Measurements from ENCODE around the gene TST. TPM values are rescaled to one million over a fixed set of nuclear protein-coding genes. Genes with fewer than 3 reads are reported as not detected.
A peak's percentile ranks its signal among the peaks of the same experiment; 100 is the strongest.

Gene TST
- total and polyA plus RNA-seq, 2 of the 8 experiments (the other 6 are each of a cell fraction or from before 2014, with no cell fraction given): 22.6 to 61.6 TPM

- no peak overlapping the region for H2BK15ac ChIP-seq (ENCODE audit: low read length)
- H4K8ac ChIP-seq (ENCODE audit: extremely low read depth, insufficient read depth, low read length): no peak overlapping the region
- no peak overlapping the region for H3K27ac ChIP-seq (ENCODE audit: low read depth, low read length)
- 0 out of 7 replicates have a peak, but pooled peaks cover 0 to 3% (median 0%) of the 10 kb centered on the region in 4 experiments for H3K4me1 ChIP-seq (replicated peaks in 1 of 4; ENCODE audit: control insufficient read depth in 3 of 4, insufficient read depth in 4 of 4, low read length in 3 of 4)
- H4K20me1 ChIP-seq (replicated peaks in 1 of 2; ENCODE audit: control insufficient read depth in 1 of 2, insufficient read depth in 2 of 2, low read length in 2 of 2): no peaks in the 10 kb centered on the region
- H3K9ac ChIP-seq (replicated peaks in 1 of 4; ENCODE audit: extremely low read depth in 1 of 4, low read depth in 3 of 4, low read length in 3 of 4): no peak overlapping the region
- H3K18ac ChIP-seq (ENCODE audit: extremely low read depth, low read length): no peak overlapping the region
- peaks cover 3% of the 10 kb centered on the region; the same call in 1 of the 2 replicates for H3K23me2 ChIP-seq (ENCODE audit: low read depth, low read length)
- H3K4me3 ChIP-seq (ENCODE audit: extremely low read depth in 1 of 4, insufficient read depth in 2 of 4, low read depth in 3 of 4, low read length in 4 of 4): no peak overlapping the region
- no peak overlapping the region for H2BK20ac ChIP-seq (ENCODE audit: low read length)
- peaks cover 0 to 6% of the 10 kb centered on the region in 2 experiments; a peak in 1 of 4 replicates for H3K9me3 ChIP-seq (ENCODE audit: insufficient read depth in 2 of 2, low read depth in 1 of 2, low read length in 1 of 2)
- H4K5ac ChIP-seq (ENCODE audit: insufficient read length, low read depth, low read length): no peak overlapping the region
- H3K56ac ChIP-seq (replicated peaks; ENCODE audit: insufficient read length, low read depth, low read length): no peak overlapping the region
- no peaks in the 10 kb centered on the region for H3K36me3 ChIP-seq (ENCODE audit: control insufficient read depth in 2 of 4, insufficient read depth in 4 of 4, low read length in 3 of 4)
- H2AK5ac ChIP-seq (ENCODE audit: low read depth, low read length): no peak overlapping the region
- DNase-seq (ENCODE audit: low read depth in 1 of 2, low spot score in 2 of 2) (no peak), FAIRE-seq (no peak)
- no peak overlapping the region for H2BK120ac ChIP-seq (replicated peaks; ENCODE audit: low read depth, low read length)
- H3K27me3 ChIP-seq (replicated peaks in 1 of 4; ENCODE audit: control insufficient read depth in 3 of 4, extremely low read depth in 1 of 4, insufficient read depth in 3 of 4, low read length in 3 of 4): no peaks in the 10 kb centered on the region
- no peak overlapping the region for H3K23ac ChIP-seq (ENCODE audit: insufficient read length)
- 41% methylated on average over 2 of the region's 2 CpGs; no CpG with 5 or more reads in 1 of the 2 experiments for WGBS, 2 experiments (ENCODE audit: extremely low coverage in 1 of 2, insufficient coverage in 1 of 2, insufficient read length in 1 of 2, insufficient replicate concordance in 2 of 2, low coverage in 1 of 2, low lambda C conversion rate in 2 of 2, missing lambda C conversion rate in 1 of 2)
- H3K14ac ChIP-seq (ENCODE audit: insufficient read length): no peak overlapping the region
- H3K79me2 ChIP-seq (ENCODE audit: control insufficient read depth in 1 of 2, insufficient read depth in 2 of 2, low read length in 2 of 2): no peaks in the 10 kb centered on the region
- H3K79me1 ChIP-seq (ENCODE audit: low read depth, low read length): no peaks in the 10 kb centered on the region
- H4K91ac ChIP-seq (replicated peaks; ENCODE audit: insufficient read length, low read length): no peak overlapping the region
- H3K4ac ChIP-seq (replicated peaks; ENCODE audit: insufficient read length, low read depth, low read length): no peak overlapping the region
- H2AFZ ChIP-seq (ENCODE audit: low read length): 0 out of 2 replicates have a peak overlapping the region, but pooled peaks have one; percentile 1
- CTCF ChIA-PET (ENCODE audit: partially characterized antibody): interaction anchor here (0.6 to 8.2 kb wide), 5 partner anchors 12 to 712 kb away, joined by 3 to 68 read pairs (median 3); no protein-coding TSS in a partner anchor
- no peak overlapping the region for H3K4me2 ChIP-seq (ENCODE audit: insufficient read depth in 1 of 2, low read depth in 2 of 2, low read length in 2 of 2)
- H2BK5ac ChIP-seq (ENCODE audit: low read depth, low read length): no peak overlapping the region
- H2BK12ac ChIP-seq (ENCODE audit: low read depth, low read length): 0 out of 2 replicates have a peak overlapping the region, but pooled peaks have one; percentile 55
- POLR2A ChIA-PET (ENCODE audit: partially characterized antibody): interaction anchor here (1.0 kb wide), 1 partner anchor 14 kb away, joined by 4 read pairs; no protein-coding TSS in a partner anchor
- TF ChIP-seq CBX8 (IDR thresholded peaks at IDR 0.05; ENCODE audit: borderline replicate concordance, low read depth, low read length) (no peak), BRCA1 (IDR thresholded peaks at IDR 0.05; ENCODE audit: low read depth, low read length) (no peak), RFX5 (IDR thresholded peaks at IDR 0.05; ENCODE audit: borderline replicate concordance, low read depth, low read length) (no peak), TAF7 (optimal IDR thresholded peaks at IDR 0.05; ENCODE audit: borderline replicate concordance, low read depth, low read length) (no peak), USF2 (IDR thresholded peaks at IDR 0.05; ENCODE audit: low read length) (no peak), EGR1 (IDR thresholded peaks at IDR 0.05; ENCODE audit: borderline replicate concordance, low read depth, low read length) (no peak), SUZ12 (IDR thresholded peaks at IDR 0.05; ENCODE audit: low read length) (no peak), EZH2 (IDR thresholded peaks at IDR 0.05; ENCODE audit: low read depth, low read length, severe bottlenecking) (no peak), KDM5A (IDR thresholded peaks at IDR 0.05; ENCODE audit: low read length) (no peak), ATF2 (IDR thresholded peaks at IDR 0.05; ENCODE audit: low read length) (no peak), TBP (IDR thresholded peaks at IDR 0.05; ENCODE audit: low read depth, low read length) (no peak)
Observed at GRCh38 chr22:36963302-36963701, 55.9 kb downstream of the TST start.

All from H1 (cell line).